Liver (tissue), 9 donors: ENCODE results near the gene TUBG2. TPM values are rescaled to one million over a fixed set of nuclear protein-coding genes. Genes with fewer than 3 reads are reported as not detected.

Experiments
- DNase-seq: peaks from one replicate; pipeline ENCODE4 v3.0.0-alpha.2; 2017; ENCODE audit warnings: low spot score
- H3K27ac ChIP-seq, 2 donors: one replicate each; pipeline ENCODE4 v1.7.0; 2013; ENCODE audit warnings: inconsistent platforms in 2 of 2, low read length in 2 of 2, control low read depth in 1 of 2, low read depth in 1 of 2, mild to moderate bottlenecking in 1 of 2
- H3K27me3 ChIP-seq, 4 donors: one replicate each; pipeline versions ENCODE4 v1.6.1 to v1.7.0; 2013; ENCODE audit warnings: low read length in 3 of 4, inconsistent platforms in 1 of 4, mild to moderate bottlenecking in 1 of 4, moderate library complexity in 1 of 4; ENCODE audit not compliant: control insufficient read depth in 4 of 4, insufficient read depth in 4 of 4
- H3K36me3 ChIP-seq, 4 donors: one replicate each; pipeline versions ENCODE4 v1.6.1 to v1.7.0; 2013; ENCODE audit warnings: low read length in 3 of 4, mild to moderate bottlenecking in 3 of 4, low read depth in 1 of 4, moderate library complexity in 1 of 4; ENCODE audit not compliant: control insufficient read depth in 4 of 4, insufficient read depth in 3 of 4
- H3K4me1 ChIP-seq, 4 donors: one replicate each; pipeline versions ENCODE4 v1.6.1 to v1.7.0; 2013; ENCODE audit warnings: low read length in 3 of 4, mild to moderate bottlenecking in 3 of 4, moderate library complexity in 1 of 4; ENCODE audit not compliant: control insufficient read depth in 4 of 4, insufficient read depth in 4 of 4
- H3K4me3 ChIP-seq, 3 donors: one replicate each; pipeline versions ENCODE4 v1.6.1 to v1.7.0; 2013; ENCODE audit warnings: low read length in 3 of 3, control low read depth in 1 of 3, low read depth in 1 of 3, mild to moderate bottlenecking in 1 of 3
- H3K9ac ChIP-seq, 2 donors: one replicate each; pipeline ENCODE4 v1.7.0; 2013; ENCODE audit warnings: low read length in 2 of 2, mild to moderate bottlenecking in 2 of 2, moderate library complexity in 2 of 2, control low read depth in 1 of 2, low read depth in 1 of 2
- H3K9me3 ChIP-seq, 4 donors: one replicate each; pipeline versions ENCODE4 v1.6.1 to v1.7.0; 2013; ENCODE audit warnings: low read length in 3 of 4; ENCODE audit not compliant: control insufficient read depth in 4 of 4
- CTCF ChIP-seq: fragments of 150-350 bp; IDR thresholded peaks from 2 replicates; pipeline ENCODE4 v1.5.1; 2017; ENCODE audit warnings: improper control_type of control experiment, low read depth, low read length; ENCODE audit not compliant: missing input control
- EGR1 ChIP-seq, 2 donors: IDR thresholded peaks; 2 replicates each; pipeline ENCODE4 v1.6.1; 2016 to 2018; ENCODE audit warnings: antibody characterized with exemption in 2 of 2, low read depth in 2 of 2
- FOXA1 ChIP-seq: IDR thresholded peaks from 2 replicates; pipeline ENCODE4 v1.6.1; 2016; ENCODE audit warnings: antibody characterized with exemption
- GABPA ChIP-seq, 2 donors: IDR thresholded peaks in 1 of 2; conservative IDR thresholded peaks in 1 of 2; 2 replicates each; pipeline ENCODE4 v1.6.1; 2016; ENCODE audit warnings: antibody characterized with exemption in 2 of 2, mild to moderate bottlenecking in 1 of 2, moderate library complexity in 1 of 2
- HNF4A ChIP-seq, 2 donors: conservative IDR thresholded peaks; 2 replicates each; pipeline ENCODE4 v1.6.1; 2016; ENCODE audit warnings: antibody characterized with exemption in 2 of 2, mild to moderate bottlenecking in 2 of 2
- HNF4G ChIP-seq: IDR thresholded peaks from 2 replicates; pipeline ENCODE4 v1.6.1; 2016; ENCODE audit warnings: antibody characterized with exemption
- JUND ChIP-seq, 2 donors: IDR thresholded peaks; 2 replicates each; pipeline ENCODE4 v1.6.1; 2016; ENCODE audit warnings: antibody characterized with exemption in 2 of 2
- NR2F2 ChIP-seq: IDR thresholded peaks from 2 replicates; pipeline ENCODE4 v1.6.1; 2016; ENCODE audit warnings: antibody characterized with exemption
- RAD21 ChIP-seq, 2 donors: IDR thresholded peaks; 2 replicates each; pipeline ENCODE4 v1.6.1; 2016; ENCODE audit warnings: antibody characterized with exemption in 2 of 2, mild to moderate bottlenecking in 2 of 2
- REST ChIP-seq: IDR thresholded peaks from 2 replicates; pipeline ENCODE4 v1.6.1; 2016; ENCODE audit warnings: antibody characterized with exemption, mild to moderate bottlenecking
- RXRA ChIP-seq, 2 donors: IDR thresholded peaks; 2 replicates each; pipeline ENCODE4 v1.6.1; 2017 to 2018; ENCODE audit warnings: antibody characterized with exemption in 2 of 2, mild to moderate bottlenecking in 1 of 2
- SP1 ChIP-seq: IDR thresholded peaks from 2 replicates; pipeline ENCODE4 v1.6.1; 2018; ENCODE audit warnings: antibody characterized with exemption, mild to moderate bottlenecking
- TAF1 ChIP-seq: conservative IDR thresholded peaks from 2 replicates; pipeline ENCODE4 v1.6.1; 2016; ENCODE audit warnings: antibody characterized with exemption, mild to moderate bottlenecking
- YY1 ChIP-seq: IDR thresholded peaks from 2 replicates; pipeline ENCODE4 v1.6.1; 2016; ENCODE audit warnings: antibody characterized with exemption, mild to moderate bottlenecking
- ZBTB33 ChIP-seq: IDR thresholded peaks from 2 replicates; pipeline ENCODE4 v1.6.1; 2016; ENCODE audit warnings: antibody characterized with exemption
- WGBS: extraction: QIAGEN DNeasy Blood & Tissue Kit; methylation state at CpG from one replicate; pipeline ENCODE4 v1.1.7; 2013; 5-methylcytosine and 5-hydroxymethylcytosine counted together
- polyA plus RNA-seq, 2 donors: library from polyadenylated mRNA; stranded (reverse) in 1 of 2; unstranded in 1 of 2; fragments of 200-250 nt in 1 of 2; fragments of >200 nt in 1 of 2; fragmentation: Nextera tagmentation in 1 of 2; extraction: Ambion mirVana in 1 of 2; gene quantifications; one replicate each; pipeline versions ENCODE4 v1.2.1 to v1.2.3, GENCODE V29; 2013 to 2015
- total RNA-seq, 2 donors: library from RNA; depleted of rRNA; stranded (reverse); fragments of >200 nt; gene quantifications; one replicate each; pipeline ENCODE4 v1.2.3, GENCODE V29; 2014
- TF ChIP-seq, protein P1 (sequence below): IDR thresholded peaks from 2 replicates; pipeline ENCODE4 v1.6.1; 2016; ENCODE audit warnings: antibody characterized with exemption
- TF ChIP-seq, protein P2 (sequence below): IDR thresholded peaks from 2 replicates; pipeline ENCODE4 v1.6.1; 2016; ENCODE audit warnings: antibody characterized with exemption
- donor health status: healthy.
- donor health status: healthy.
- donor health status: healthy.
- donor health status: healthy.
- donor health status: healthy.

Gene TUBG2
- total and polyA plus RNA-seq, 4 donors: 1.4 to 10.8 (median 5.0) TPM

GRCh38 chr17:42702446-42702845, 43.4 kb downstream of the TUBG2 start:
- no peak overlapping the region for H3K27ac ChIP-seq
- peaks cover 14 to 66% (median 37%) of the 10 kb centered on the region in 4 donors for H3K36me3 ChIP-seq
- H3K4me1 ChIP-seq: no peaks in the 10 kb centered on the region
- WGBS: 90% methylated on average over 11 of the region's 11 CpGs
- H3K9me3 ChIP-seq: no peaks in the 10 kb centered on the region
- no peaks in the 10 kb centered on the region for H3K27me3 ChIP-seq
- H3K9ac ChIP-seq: no peak overlapping the region
- no peak overlapping the region for H3K4me3 ChIP-seq
- no peak for TF ChIP-seq NR2F2
- TF ChIP-seq, protein P1, sequence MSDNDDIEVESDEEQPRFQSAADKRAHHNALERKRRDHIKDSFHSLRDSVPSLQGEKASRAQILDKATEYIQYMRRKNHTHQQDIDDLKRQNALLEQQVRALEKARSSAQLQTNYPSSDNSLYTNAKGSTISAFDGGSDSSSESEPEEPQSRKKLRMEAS: no peak
- TF ChIP-seq, protein P2, sequence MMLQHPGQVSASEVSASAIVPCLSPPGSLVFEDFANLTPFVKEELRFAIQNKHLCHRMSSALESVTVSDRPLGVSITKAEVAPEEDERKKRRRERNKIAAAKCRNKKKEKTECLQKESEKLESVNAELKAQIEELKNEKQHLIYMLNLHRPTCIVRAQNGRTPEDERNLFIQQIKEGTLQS: no peak
- TF ChIP-seq JUND (IDR thresholded peaks at IDR 0.05): no peak
- TF ChIP-seq HNF4A (conservative IDR thresholded peaks at IDR 0.05): no peak
- no peak for TF ChIP-seq EGR1 (IDR thresholded peaks at IDR 0.05; ENCODE audit: low read depth in 2 of 2)
- no peak for TF ChIP-seq FOXA1
- TF ChIP-seq REST: no peak
- no peak for TF ChIP-seq GABPA (IDR thresholded peaks at IDR 0.05 in 1 of 2, conservative IDR thresholded peaks at IDR 0.05 in 1 of 2)
- no peak for TF ChIP-seq SP1
- no peak for TF ChIP-seq RXRA (IDR thresholded peaks at IDR 0.05)
- no peak for TF ChIP-seq CTCF
- no peak for DNase-seq

- no peak overlapping the region for H3K27ac ChIP-seq
- TF ChIP-seq TAF1 (no peak), NR2F2 (no peak), JUND (IDR thresholded peaks at IDR 0.05) (no peak), YY1 (no peak), RAD21 (IDR thresholded peaks at IDR 0.05) (no peak), RXRA (IDR thresholded peaks at IDR 0.05) (no peak), ZBTB33 (no peak), EGR1 (IDR thresholded peaks at IDR 0.05; ENCODE audit: low read depth in 2 of 2) (no peak), HNF4G (no peak), SP1 (no peak), CTCF (no peak)
- TF ChIP-seq, protein P1: no peak
- 91% methylated on average over 5 of the region's 5 CpGs for WGBS
Measured at GRCh38 chr17:42704490-42704836, 45.4 kb downstream of the TUBG2 start.

More at GRCh38 chr17:42704490-42704836, 45.4 kb downstream of the TUBG2 start:
- H3K4me1 ChIP-seq: no peaks in the 10 kb centered on the region
- H3K9me3 ChIP-seq: no peaks in the 10 kb centered on the region
- H3K9ac ChIP-seq: no peak overlapping the region
- H3K27me3 ChIP-seq: no peaks in the 10 kb centered on the region
- H3K4me3 ChIP-seq: no peak overlapping the region
- H3K36me3 ChIP-seq: peaks cover 14 to 83% (median 54%) of the 10 kb centered on the region in 4 donors
- DNase-seq: no peak
